Activated T-helper 17 cell treated with anti-CD3 and anti-CD28 coated beads, Interleukin-2, amount 50 U/mL, for 72 hours (primary cell): ENCODE data around the gene TLCD5. TPM values are rescaled to one million over a fixed set of nuclear protein-coding genes. Genes with fewer than 3 reads are reported as not detected.

Source experiments
- ATAC-seq: fragments of 150-1000 bp; cut with Tn5 transposase; replicated peaks from 2 replicates; pipeline ENCODE4 v1.10.0; 2021; ENCODE audit warnings: mild to moderate bottlenecking, moderate library complexity
- H3K27ac Mint-ChIP-seq: one replicate; pipeline ENCODE4 v1.8.0; 2022; ENCODE audit warnings: mixed read lengths
- H3K27me3 Mint-ChIP-seq: one replicate; pipeline ENCODE4 v1.8.0; 2022; ENCODE audit warnings: mixed read lengths
- H3K36me3 Mint-ChIP-seq: one replicate; pipeline ENCODE4 v1.8.0; 2022; ENCODE audit warnings: low read depth, mild to moderate bottlenecking, mixed read lengths
- H3K4me1 Mint-ChIP-seq: one replicate; pipeline ENCODE4 v1.8.0; 2022; ENCODE audit warnings: mixed read lengths
- H3K4me3 Mint-ChIP-seq: one replicate; pipeline ENCODE4 v1.8.0; 2022; ENCODE audit warnings: mild to moderate bottlenecking, mixed read lengths
- H3K9me3 Mint-ChIP-seq: one replicate; pipeline ENCODE4 v1.8.0; 2022; ENCODE audit warnings: mixed read lengths
- total RNA-seq, 2 donors: library from RNA; stranded (reverse); gene quantifications; one replicate each; pipeline ENCODE4 v1.2.3, GENCODE V29; 2022

The TLCD5 gene
- total RNA-seq, 2 donors from 2014 or later: 0.13 to 1.2 TPM

DNA sequence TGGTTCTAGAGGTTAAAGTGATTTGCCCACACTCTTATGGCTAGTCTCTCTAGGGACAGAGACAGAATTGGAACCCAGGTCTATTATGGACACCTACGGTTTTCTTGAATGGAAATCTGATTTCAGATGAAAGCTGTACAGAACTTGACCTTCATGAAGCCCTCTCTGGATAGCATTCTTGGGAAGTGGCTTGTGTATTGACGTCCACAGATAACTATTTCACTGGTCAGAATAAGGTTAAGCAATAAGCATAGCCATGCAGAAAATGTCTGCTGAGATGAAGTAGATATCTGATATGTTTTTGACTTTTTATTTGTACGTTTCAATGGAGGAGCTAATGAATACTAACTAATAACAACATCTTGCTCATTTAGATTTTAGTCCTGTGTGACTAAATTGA, 1.1 kb downstream of the TLCD5 start:
- ATAC-seq: no peak
- H3K4me1 Mint-ChIP-seq: peaks cover 20% of the 10 kb centered on the region
- peaks cover 13% of the 10 kb centered on the region for H3K27me3 Mint-ChIP-seq
- peak overlapping the region; percentile 73 for H3K4me3 Mint-ChIP-seq
- H3K36me3 Mint-ChIP-seq: no peaks in the 10 kb centered on the region
- H3K9me3 Mint-ChIP-seq: no peaks in the 10 kb centered on the region
- H3K27ac Mint-ChIP-seq: peak overlapping the region; percentile 46

- H3K27ac Mint-ChIP-seq: no peak overlapping the region
- peaks cover 13% of the 10 kb centered on the region for H3K27me3 Mint-ChIP-seq
- H3K4me1 Mint-ChIP-seq: peaks cover 20% of the 10 kb centered on the region
- no peaks in the 10 kb centered on the region for H3K36me3 Mint-ChIP-seq
- peak overlapping the region; percentile 73 for H3K4me3 Mint-ChIP-seq
- ATAC-seq: no peak
- H3K9me3 Mint-ChIP-seq: no peaks in the 10 kb centered on the region
These were observed 1.8 kb downstream of the TLCD5 start for GRCh38 chr11:120326845-120327281.

DNA sequence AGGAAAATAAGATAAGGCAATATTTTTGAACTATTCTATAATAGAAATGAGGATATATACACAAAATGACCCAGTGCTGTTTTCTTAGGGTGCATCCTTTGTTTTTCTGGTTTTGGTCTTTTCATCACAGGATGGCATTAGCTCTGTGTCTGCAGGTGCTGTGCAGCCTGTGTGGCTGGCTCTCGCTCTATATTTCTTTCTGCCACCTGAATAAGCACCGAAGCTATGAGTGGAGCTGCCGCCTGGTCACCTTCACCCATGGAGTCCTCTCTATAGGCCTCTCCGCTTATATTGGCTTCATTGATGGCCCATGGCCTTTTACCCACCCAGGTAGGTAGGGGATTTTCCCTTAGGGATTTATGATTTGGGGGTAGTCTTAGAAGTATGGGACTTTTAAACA, 2.2 kb downstream of the TLCD5 start:
- Mint-ChIP-seq H3K4me1 (peaks cover 20% of the 10 kb centered on the region), H3K36me3 (no peaks in the 10 kb centered on the region), H3K9me3 (no peaks in the 10 kb centered on the region), H3K4me3 (no peak overlapping the region), H3K27ac (no peak overlapping the region), H3K27me3 (peaks cover 13% of the 10 kb centered on the region)
- no peak for ATAC-seq

GRCh38 chr11:120329556-120329955, 4.5 kb downstream of the TLCD5 start:
- Mint-ChIP-seq H3K27ac (no peak overlapping the region), H3K36me3 (no peaks in the 10 kb centered on the region), H3K4me1 (peaks cover 17% of the 10 kb centered on the region), H3K9me3 (no peaks in the 10 kb centered on the region), H3K27me3 (peaks cover 9% of the 10 kb centered on the region), H3K4me3 (no peak overlapping the region)
- no peak for ATAC-seq

DNA sequence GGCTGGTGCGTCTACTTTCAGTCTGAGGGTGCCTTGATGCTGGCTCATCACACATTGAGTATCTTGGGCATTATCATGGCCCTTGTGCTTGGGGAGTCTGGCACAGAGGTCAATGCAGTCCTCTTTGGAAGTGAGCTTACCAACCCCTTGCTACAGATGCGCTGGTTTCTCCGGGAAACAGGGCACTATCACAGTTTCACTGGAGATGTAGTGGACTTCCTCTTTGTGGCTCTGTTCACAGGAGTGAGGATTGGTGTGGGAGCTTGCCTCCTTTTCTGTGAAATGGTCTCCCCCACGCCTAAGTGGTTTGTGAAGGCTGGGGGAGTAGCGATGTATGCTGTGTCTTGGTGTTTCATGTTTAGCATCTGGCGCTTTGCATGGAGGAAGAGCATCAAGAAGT, 4.9 kb downstream of the TLCD5 start:
- H3K4me1 Mint-ChIP-seq: peaks cover 15% of the 10 kb centered on the region
- H3K27ac Mint-ChIP-seq: no peak overlapping the region
- H3K27me3 Mint-ChIP-seq: peaks cover 9% of the 10 kb centered on the region
- H3K4me3 Mint-ChIP-seq: no peak overlapping the region
- no peak for ATAC-seq
- no peaks in the 10 kb centered on the region for H3K9me3 Mint-ChIP-seq
- no peaks in the 10 kb centered on the region for H3K36me3 Mint-ChIP-seq

DNA sequence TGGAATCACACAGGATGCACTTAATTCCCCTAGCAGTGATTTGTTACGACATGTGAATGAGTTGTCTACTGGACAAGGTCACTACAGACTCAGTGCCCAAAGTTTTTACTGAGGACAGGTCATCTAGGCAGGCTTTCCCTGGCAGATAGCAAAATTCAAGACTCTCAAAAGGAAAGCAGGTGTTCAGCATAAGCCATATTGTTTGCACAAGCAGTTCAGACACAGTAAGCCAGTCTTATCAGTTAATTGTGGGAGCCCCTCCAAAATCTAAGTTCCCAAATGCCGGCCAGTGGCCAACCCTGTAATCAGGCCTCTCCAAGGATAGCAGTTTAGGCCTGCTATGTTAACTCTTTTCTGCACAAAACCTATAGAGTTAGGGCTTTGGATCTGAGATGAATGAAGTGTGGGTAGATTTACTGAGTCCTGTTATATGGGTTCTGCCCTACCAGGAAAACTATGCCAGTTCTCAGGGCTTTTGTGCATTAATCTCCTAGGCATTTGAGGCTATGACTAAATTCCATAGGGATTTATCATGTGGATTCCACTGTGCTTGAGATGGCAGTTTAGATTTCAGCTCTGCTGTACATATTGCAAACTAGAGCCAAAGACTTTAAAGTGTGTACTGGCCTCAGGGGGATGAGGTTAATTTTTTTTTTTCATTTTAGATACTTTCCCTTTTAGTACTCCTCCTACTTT, 6.3 kb downstream of the TLCD5 start:
- Mint-ChIP-seq H3K9me3 (no peaks in the 10 kb centered on the region), H3K27ac (no peak overlapping the region), H3K36me3 (no peaks in the 10 kb centered on the region), H3K27me3 (peaks cover 5% of the 10 kb centered on the region), H3K4me1 (peaks cover 10% of the 10 kb centered on the region), H3K4me3 (no peak overlapping the region)
- no peak for ATAC-seq

GRCh38 chr11:120332822-120333716, 8.0 kb downstream of the TLCD5 start:
- Mint-ChIP-seq H3K36me3 (peaks cover 13% of the 10 kb centered on the region), H3K9me3 (no peaks in the 10 kb centered on the region), H3K27me3 (peaks cover 17% of the 10 kb centered on the region), H3K27ac (no peak overlapping the region), H3K4me1 (peaks cover 16% of the 10 kb centered on the region), H3K4me3 (no peak overlapping the region)
- no peak for ATAC-seq

- Mint-ChIP-seq H3K27ac (no peak overlapping the region), H3K4me1 (peaks cover 16% of the 10 kb centered on the region), H3K4me3 (no peak overlapping the region), H3K27me3 (peaks cover 17% of the 10 kb centered on the region), H3K36me3 (peaks cover 13% of the 10 kb centered on the region), H3K9me3 (no peaks in the 10 kb centered on the region)
- no peak for ATAC-seq
These were observed 8.7 kb downstream of the TLCD5 start for GRCh38 chr11:120333801-120334200.

GRCh38 chr11:120334332-120334731, 9.2 kb downstream of the TLCD5 start:
- peaks cover 13% of the 10 kb centered on the region for H3K36me3 Mint-ChIP-seq
- no peaks in the 10 kb centered on the region for H3K9me3 Mint-ChIP-seq
- peaks cover 19% of the 10 kb centered on the region for H3K27me3 Mint-ChIP-seq
- no peak for ATAC-seq
- H3K4me3 Mint-ChIP-seq: no peak overlapping the region
- no peak overlapping the region for H3K27ac Mint-ChIP-seq
- H3K4me1 Mint-ChIP-seq: peaks cover 16% of the 10 kb centered on the region

GRCh38 chr11:120334894-120335462, 9.9 kb downstream of the TLCD5 start:
- ATAC-seq: peak; percentile 29
- peaks cover 16% of the 10 kb centered on the region for H3K4me1 Mint-ChIP-seq
- peak overlapping the region; percentile 68 for H3K4me3 Mint-ChIP-seq
- no peaks in the 10 kb centered on the region for H3K9me3 Mint-ChIP-seq
- H3K27me3 Mint-ChIP-seq: peaks cover 24% of the 10 kb centered on the region
- no peak overlapping the region for H3K27ac Mint-ChIP-seq
- peaks cover 13% of the 10 kb centered on the region for H3K36me3 Mint-ChIP-seq

- Mint-ChIP-seq H3K4me3 (peak overlapping the region; percentile 68), H3K4me1 (peaks cover 16% of the 10 kb centered on the region), H3K9me3 (no peaks in the 10 kb centered on the region), H3K27ac (no peak overlapping the region), H3K36me3 (peaks cover 13% of the 10 kb centered on the region), H3K27me3 (peaks cover 25% of the 10 kb centered on the region)
- peak; percentile 31 for ATAC-seq
These were observed 10.4 kb downstream of the TLCD5 start for GRCh38 chr11:120335556-120335907.

- H3K27me3 Mint-ChIP-seq: peaks cover 27% of the 10 kb centered on the region
- H3K9me3 Mint-ChIP-seq: no peaks in the 10 kb centered on the region
- peaks cover 13% of the 10 kb centered on the region for H3K36me3 Mint-ChIP-seq
- H3K27ac Mint-ChIP-seq: peak within 1 kb of the TSS; percentile 81
- peak; percentile 77 for ATAC-seq
- H3K4me3 Mint-ChIP-seq: peak within 1 kb of the TSS; percentile 98
- peaks cover 16% of the 10 kb centered on the region for H3K4me1 Mint-ChIP-seq
These were observed 11.0 kb downstream of the TLCD5 start, which contains the start of gene ARHGEF12 for GRCh38 chr11:120335908-120336640. TSS of gene ARHGEF12 (plus strand) at chr11:120336413. CDS start at chr11:120337244, 831 bp downstream.

DNA sequence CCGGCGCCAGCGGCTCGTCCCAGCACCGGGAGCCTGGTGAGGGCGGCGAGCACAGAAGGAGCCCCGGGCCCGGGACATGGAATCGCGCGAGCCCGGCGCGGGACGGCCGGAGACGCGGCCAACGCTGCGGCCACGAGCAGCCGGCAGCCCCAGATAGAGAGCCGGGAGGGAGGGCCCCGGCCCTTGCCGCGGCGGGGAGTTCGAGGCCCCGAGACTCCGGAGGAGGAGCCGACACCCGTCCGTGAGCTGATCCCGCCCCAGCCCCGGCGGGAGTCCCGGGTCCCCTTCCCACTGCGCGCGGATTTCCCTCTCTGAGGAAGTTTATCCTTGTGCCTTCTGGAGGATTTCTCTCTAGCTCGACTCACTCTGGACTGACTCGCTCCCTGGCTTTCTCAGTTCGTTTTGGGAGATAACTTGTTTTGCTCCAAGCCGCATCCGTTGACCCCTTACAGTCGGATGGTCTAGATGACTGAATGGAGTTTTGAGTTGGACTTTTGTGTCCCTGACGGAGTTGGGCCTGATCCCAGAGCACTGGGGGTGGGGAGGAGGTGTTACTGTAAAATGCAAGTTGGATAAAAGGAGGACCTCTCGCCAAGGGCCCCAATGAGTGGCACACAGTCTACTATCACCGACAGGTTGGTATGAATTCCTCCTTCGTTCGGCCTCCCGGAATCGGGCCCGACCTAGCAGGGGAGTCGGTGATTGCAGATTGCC, 11.7 kb downstream of the TLCD5 start:
- peaks cover 16% of the 10 kb centered on the region for H3K4me1 Mint-ChIP-seq
- no peaks in the 10 kb centered on the region for H3K9me3 Mint-ChIP-seq
- ATAC-seq: peak; percentile 50
- H3K4me3 Mint-ChIP-seq: peak overlapping the region; percentile 98
- peak overlapping the region; percentile 81 for H3K27ac Mint-ChIP-seq
- peaks cover 27% of the 10 kb centered on the region for H3K27me3 Mint-ChIP-seq
- peaks cover 13% of the 10 kb centered on the region for H3K36me3 Mint-ChIP-seq
